KMS-11 (cell line): ENCODE data around the gene UPF3A.
A peak's percentile ranks its signal among the peaks of the same experiment; 100 is the strongest.

ENCODE experiments used
- H2AFZ ChIP-seq: fragments of 200-600 bp; sonication (generic); 2 replicates; pipeline ENCODE4 v1.6.1; 2016; ENCODE audit warnings: antibody characterized with exemption, mixed run types, low read depth
- H3K27ac ChIP-seq: fragments of 200-600 bp; sonication (generic); 2 replicates; pipeline ENCODE4 v1.6.1; 2016; ENCODE audit warnings: mild to moderate bottlenecking, mixed run types
- H3K27me3 ChIP-seq: fragments of 200-600 bp; sonication (generic); 2 replicates; pipeline ENCODE4 v1.6.1; 2017; ENCODE audit warnings: mild to moderate bottlenecking, low read depth, mixed run types, moderate library complexity; ENCODE audit not compliant: insufficient read depth
- H3K36me3 ChIP-seq: fragments of 200-600 bp; sonication (generic); 2 replicates; pipeline ENCODE4 v1.6.1; 2017; ENCODE audit warnings: mild to moderate bottlenecking, mixed run types; ENCODE audit not compliant: insufficient read depth
- H3K4me1 ChIP-seq: fragments of 200-600 bp; sonication (generic); 2 replicates; pipeline ENCODE4 v1.6.1; 2016; ENCODE audit warnings: mild to moderate bottlenecking, low read depth, mixed run types; ENCODE audit not compliant: poor library complexity, severe bottlenecking
- H3K4me2 ChIP-seq: fragments of 200-600 bp; sonication (generic); 2 replicates; pipeline ENCODE4 v1.7.0; 2016; ENCODE audit warnings: mild to moderate bottlenecking, mixed run types
- H3K4me3 ChIP-seq: fragments of 200-600 bp; sonication (generic); IDR thresholded peaks from 2 replicates; pipeline ENCODE4 v1.6.1; 2017; ENCODE audit warnings: low read depth, low read length, mixed read lengths; ENCODE audit not compliant: insufficient read depth
- H3K79me2 ChIP-seq: fragments of 200-600 bp; sonication (generic); 2 replicates; pipeline ENCODE4 v1.6.1; 2016; ENCODE audit warnings: low read depth, mixed run types; ENCODE audit not compliant: insufficient read depth
- H3K9ac ChIP-seq: fragments of 200-600 bp; sonication (generic); 2 replicates; pipeline ENCODE4 v1.6.1; 2016; ENCODE audit warnings: mild to moderate bottlenecking, mixed run types
- H4K20me1 ChIP-seq: fragments of 200-600 bp; sonication (generic); 2 replicates; pipeline ENCODE4 v1.6.1; 2016; ENCODE audit warnings: mild to moderate bottlenecking, mixed run types; ENCODE audit not compliant: insufficient read depth
- CTCF ChIP-seq: fragments of 200-600 bp; sonication (generic); conservative IDR thresholded peaks from 2 replicates; pipeline ENCODE4 v1.6.1; 2017; ENCODE audit warnings: low read depth, mild to moderate bottlenecking, antibody characterized with exemption, low read length, moderate library complexity, mixed read lengths

UPF3A gene

DNA sequence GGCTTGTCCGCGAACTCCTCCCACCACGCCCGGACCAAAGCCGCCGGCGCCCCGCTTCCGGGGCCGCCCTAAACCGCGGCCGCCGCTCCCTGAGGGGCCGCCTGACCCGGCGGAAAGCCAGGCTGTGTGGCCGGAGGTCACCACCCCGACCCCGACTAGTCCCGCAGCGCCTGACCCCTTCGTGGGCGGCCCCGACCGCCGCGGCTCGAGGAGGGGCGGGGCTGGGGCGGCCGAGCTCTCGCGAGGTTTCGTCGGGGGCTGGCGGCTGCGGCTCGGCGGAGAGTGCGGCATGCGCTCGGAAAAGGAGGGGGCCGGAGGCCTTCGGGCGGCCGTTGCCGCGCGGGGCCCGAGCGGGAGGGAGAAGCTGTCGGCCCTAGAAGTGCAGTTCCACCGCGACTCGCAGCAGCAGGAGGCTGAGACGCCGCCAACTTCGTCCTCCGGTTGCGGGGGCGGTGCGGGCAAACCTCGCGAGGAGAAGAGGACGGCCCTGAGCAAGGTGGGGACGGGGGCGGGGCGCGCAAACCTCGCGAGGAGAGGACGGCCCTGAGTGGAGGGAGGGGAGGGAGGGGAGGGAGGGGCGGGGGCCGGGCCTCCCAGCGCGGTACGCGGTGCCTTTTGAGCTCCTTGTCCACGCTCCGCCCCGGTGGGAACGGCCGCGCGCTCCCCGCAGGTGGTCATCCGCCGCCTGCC lies at the start of gene UPF3A:
Gene UPF3A (plus strand): TSS at position 251 of the 690 bp plus-strand sequence. CDS start 39 bp downstream, at position 290.
- TF ChIP-seq CTCF = no peak
- no peaks in the 10 kb centered on the region for H4K20me1 ChIP-seq
- peak within 1 kb of the TSS; percentile 95 for H3K27ac ChIP-seq
- H3K79me2 ChIP-seq = peaks cover 28% of the 10 kb centered on the region
- H2AFZ ChIP-seq = peak within 1 kb of the TSS; percentile 72
- peak within 1 kb of the TSS; percentile 95 for H3K9ac ChIP-seq
- no peaks in the 10 kb centered on the region for H3K27me3 ChIP-seq
- no peaks in the 10 kb centered on the region; the same call in 1 of the 2 replicates for H3K36me3 ChIP-seq
- H3K4me1 ChIP-seq = peaks cover 61% of the 10 kb centered on the region
- H3K4me2 ChIP-seq = peak within 1 kb of the TSS; percentile 98
- H3K4me3 ChIP-seq = no peak within 1 kb of the TSS

DNA sequence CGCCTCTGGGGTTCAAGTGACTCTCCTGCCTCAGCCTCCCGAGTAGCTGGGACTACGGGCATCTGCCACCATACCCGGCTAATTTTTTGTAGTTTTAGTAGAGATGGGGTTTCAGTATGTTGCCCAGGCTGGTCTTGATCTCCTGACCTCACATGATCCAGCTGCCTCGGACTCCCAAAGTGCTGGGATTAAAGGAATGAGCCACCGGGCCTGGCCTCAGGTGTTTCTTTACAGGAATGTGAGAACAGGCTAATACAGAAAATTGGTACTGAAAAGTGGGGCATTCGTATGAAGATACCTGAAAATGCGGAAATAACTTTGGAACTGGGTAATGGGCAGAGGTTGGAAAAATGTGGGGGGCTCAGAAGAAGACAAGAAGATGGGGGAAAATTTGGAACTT lies 49.5 kb upstream of the UPF3A start:
- no peak overlapping the region for H3K9ac ChIP-seq
- H3K4me1 ChIP-seq = peaks cover 32% of the 10 kb centered on the region
- H3K27ac ChIP-seq = no peak overlapping the region
- no peak overlapping the region for H2AFZ ChIP-seq
- TF ChIP-seq CTCF = no peak
- H3K36me3 ChIP-seq = no peaks in the 10 kb centered on the region
- no peak overlapping the region for H3K4me2 ChIP-seq
- H3K4me3 ChIP-seq = no peak overlapping the region
- H4K20me1 ChIP-seq = no peaks in the 10 kb centered on the region
- H3K79me2 ChIP-seq = peaks cover 18% of the 10 kb centered on the region
- H3K27me3 ChIP-seq = no peaks in the 10 kb centered on the region

GRCh38 chr13:114234266-114234644 lies 47.1 kb upstream of the UPF3A start:
- H3K4me3 ChIP-seq = no peak overlapping the region
- no peaks in the 10 kb centered on the region for H3K27me3 ChIP-seq
- peak overlapping the region; percentile 53 for H3K4me2 ChIP-seq
- H3K36me3 ChIP-seq = peaks cover 5% of the 10 kb centered on the region; the same call in 1 of the 2 replicates
- H3K27ac ChIP-seq = peak overlapping the region; percentile 84
- TF ChIP-seq CTCF = no peak
- H3K79me2 ChIP-seq = peaks cover 23% of the 10 kb centered on the region
- H2AFZ ChIP-seq = peak overlapping the region; percentile 76; the same call in 1 of the 2 replicates
- peak overlapping the region; percentile 90; the same call in 1 of the 2 replicates for H3K9ac ChIP-seq
- H4K20me1 ChIP-seq = no peaks in the 10 kb centered on the region
- H3K4me1 ChIP-seq = peaks cover 29% of the 10 kb centered on the region

DNA sequence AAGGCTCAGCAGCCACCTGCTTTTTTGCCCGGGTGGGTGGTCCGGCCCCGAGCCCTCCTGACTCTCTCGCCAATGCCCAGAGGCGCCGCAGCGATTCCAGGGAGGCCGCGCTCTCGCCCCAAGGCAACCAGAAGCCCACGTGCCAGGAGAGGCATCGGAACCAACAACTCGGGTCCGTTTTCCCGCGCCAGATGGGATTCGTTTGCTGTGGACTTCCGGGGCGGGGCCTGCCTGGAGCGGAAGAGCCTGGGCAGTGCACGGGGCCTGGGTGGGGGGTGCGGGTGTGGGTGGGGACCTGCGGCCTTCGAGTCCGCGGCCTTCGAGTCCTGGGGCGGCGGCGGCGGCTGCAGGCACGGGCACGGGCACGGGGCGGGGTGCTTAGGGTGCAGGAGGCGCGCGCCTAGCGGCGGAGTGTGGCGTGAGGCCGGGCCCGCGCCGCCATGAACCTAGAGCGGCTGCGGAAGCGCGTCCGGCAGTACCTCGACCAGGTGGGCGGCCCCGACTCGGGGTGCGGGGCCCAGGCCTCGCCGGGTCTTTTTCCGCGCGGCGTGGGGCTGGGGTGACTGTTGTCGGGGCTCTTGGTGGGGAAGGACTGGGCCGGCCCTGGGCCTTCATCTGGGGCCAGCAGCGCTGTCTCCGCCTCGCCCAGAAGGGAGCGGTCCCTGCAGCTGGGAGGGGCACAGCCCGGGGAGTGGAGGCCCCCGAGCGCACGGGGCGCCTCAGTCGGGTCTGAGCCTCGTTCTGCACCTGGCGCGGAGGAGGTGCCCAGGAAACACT lies 46.6 kb upstream of the UPF3A start, which contains the start of gene CDC16:
Gene CDC16 (plus strand): TSS at position 253 of the 777 bp plus-strand sequence. CDS start 188 bp downstream, at position 441.
- H3K27me3 ChIP-seq = no peaks in the 10 kb centered on the region
- H3K4me1 ChIP-seq = peaks cover 25% of the 10 kb centered on the region
- peak within 1 kb of the TSS; percentile 100 for H3K4me2 ChIP-seq
- H3K27ac ChIP-seq = peak within 1 kb of the TSS; percentile 84
- peak within 1 kb of the TSS; percentile 76 for H2AFZ ChIP-seq
- peaks cover 5% of the 10 kb centered on the region; the same call in 1 of the 2 replicates for H3K36me3 ChIP-seq
- peak within 1 kb of the TSS; percentile 45 for H3K4me3 ChIP-seq
- peak within 1 kb of the TSS; percentile 90 for H3K9ac ChIP-seq
- H4K20me1 ChIP-seq = no peaks in the 10 kb centered on the region
- TF ChIP-seq CTCF = no peak
- peaks cover 23% of the 10 kb centered on the region for H3K79me2 ChIP-seq
